A549 (cell line): ENCODE measurements around the gene MAP1LC3A. TPM values are rescaled to one million over a fixed set of nuclear protein-coding genes. Genes with fewer than 3 reads are reported as not detected.

Experiments used
- ATAC-seq, 2 experiments: fragments of 200-7000 bp in 1 of 2; fragments of >200 bp in 1 of 2; cut with Nextera tagmentation in 1 of 2; cut with Tn5 transposase in 1 of 2; 3 replicates each; pipeline versions ENCODE4 v1.8.0 to v1.9.1; 2018 to 2020; ENCODE audit warnings: mild to moderate bottlenecking in 1 of 2, moderate library complexity in 1 of 2
- CTCF ChIA-PET: fragments of 300-600 bp; sonication (Branson Sonifier 250); formaldehyde crosslinking; extraction: SDS; loops from one replicate; lab custom pipeline; 2021; ENCODE audit warnings: antibody characterized with exemption, inconsistent platforms; lab: Yijun Ruan, JAX
- POLR2A ChIA-PET: fragments of 350-600 bp; formaldehyde crosslinking; extraction: SDS; loops from one replicate; lab custom pipeline; 2021; ENCODE audit warnings: antibody characterized with exemption, inconsistent platforms; lab: Yijun Ruan, JAX
- DNase-seq, 2 experiments: peaks; one replicate each; pipeline versions ENCODE4 v3.0.0 to v3.0.0-alpha.2; 2011 to 2016; ENCODE audit warnings: low read depth in 1 of 2, low spot score in 1 of 2
- FAIRE-seq: peaks from 2 replicates; lab custom pipeline; 2011; peaks lifted over from hg19 to GRCh38; lab: Jason Lieb, UNC
- H3K27ac ChIP-seq, 2 experiments: fragments of >200 bp; sonication (Bioruptor Twin); formaldehyde crosslinking; 3 replicates each; pipeline ENCODE4 v1.5.1; 2016 to 2017
- H3K4me1 ChIP-seq: fragments of >200 bp; sonication (Bioruptor Twin); formaldehyde crosslinking; 3 replicates; pipeline ENCODE4 v1.6.1; 2016
- H3K4me2 ChIP-seq: fragments of >200 bp; sonication (Bioruptor Twin); formaldehyde crosslinking; 3 replicates; pipeline ENCODE4 v1.6.1; 2016
- H3K4me3 ChIP-seq: fragments of >200 bp; sonication (Bioruptor Twin); formaldehyde crosslinking; 3 replicates; pipeline ENCODE4 v1.5.1; 2016
- H3K9me3 ChIP-seq: fragments of >200 bp; sonication (Bioruptor Twin); formaldehyde crosslinking; 3 replicates; pipeline ENCODE4 v1.6.1; 2016
- BHLHE40 ChIP-seq: IDR thresholded peaks from 2 replicates; pipeline ENCODE4 v1.6.1; 2012; ENCODE audit warnings: low read depth, low read length, inconsistent platforms
- CBX2 ChIP-seq: fragments of 200-600 bp; sonication (generic); IDR thresholded peaks from 2 replicates; pipeline ENCODE4 v1.6.1; 2016; ENCODE audit warnings: low read depth, mild to moderate bottlenecking, borderline replicate concordance
- CHD2 ChIP-seq: fragments of 150-350 bp; IDR thresholded peaks from 2 replicates; pipeline ENCODE4 v1.6.1; 2014; ENCODE audit warnings: low read length; ENCODE audit not compliant: partially characterized antibody
- CHD4 ChIP-seq: fragments of 200-600 bp; sonication (generic); IDR thresholded peaks from 2 replicates; pipeline ENCODE4 v1.6.1; 2016; ENCODE audit warnings: antibody characterized with exemption, mild to moderate bottlenecking, borderline replicate concordance
- CTCF ChIP-seq: fragments of >200 bp; sonication (Bioruptor Twin); formaldehyde crosslinking; IDR thresholded peaks from 3 replicates; pipeline ENCODE4 v1.5.1; 2016
- EHF ChIP-seq: fragments of 250-450 bp; sonication (Bioruptor Pico); IDR thresholded peaks from 2 replicates; pipeline ENCODE4 v1.5.0; 2020; ENCODE audit warnings: mild to moderate bottlenecking
- HEYL ChIP-seq: fragments of 250-450 bp; sonication (Bioruptor Pico); IDR thresholded peaks from 2 replicates; pipeline ENCODE4 v1.8.0; 2021; ENCODE audit warnings: mild to moderate bottlenecking, moderate library complexity
- HMGXB4 ChIP-seq: fragments of 250-450 bp; sonication (Bioruptor Pico); IDR thresholded peaks from 2 replicates; pipeline ENCODE4 v1.5.0; 2021; ENCODE audit warnings: mild to moderate bottlenecking, moderate library complexity, borderline replicate concordance
- HOXB13 ChIP-seq: fragments of 250-450 bp; sonication (Bioruptor Pico); IDR thresholded peaks from 2 replicates; pipeline ENCODE4 v1.5.0; 2020; ENCODE audit warnings: low read depth, mild to moderate bottlenecking, moderate library complexity
- JUNB ChIP-seq: fragments of >200 bp; sonication (Bioruptor Twin); formaldehyde crosslinking; IDR thresholded peaks from 2 replicates; pipeline ENCODE4 v1.6.1; 2016
- KDM1A ChIP-seq: fragments of 200-600 bp; sonication (generic); IDR thresholded peaks from 2 replicates; pipeline ENCODE4 v1.6.1; 2016; ENCODE audit warnings: low read depth, mild to moderate bottlenecking
- MYC ChIP-seq: IDR thresholded peaks from 2 replicates; pipeline ENCODE4 v1.6.1; 2012; ENCODE audit warnings: mild to moderate bottlenecking, inconsistent platforms, low read length, improper control_type of control experiment, borderline replicate concordance
- NPAS2 ChIP-seq: fragments of 250-450 bp; sonication (Bioruptor Pico); IDR thresholded peaks from 2 replicates; pipeline ENCODE4 v1.8.0; 2022; ENCODE audit warnings: mild to moderate bottlenecking, moderate library complexity, borderline replicate concordance
- NR3C1 ChIP-seq: fragments of >200 bp; sonication (Bioruptor Twin); formaldehyde crosslinking; IDR thresholded peaks from 3 replicates; pipeline ENCODE4 v1.6.1; 2017
- POLR2A ChIP-seq: IDR thresholded peaks from 2 replicates; pipeline ENCODE4 v1.6.1; 2012; ENCODE audit warnings: mild to moderate bottlenecking, low read length
- REST ChIP-seq: fragments of 200-600 bp; sonication (generic); IDR thresholded peaks from 2 replicates; pipeline ENCODE4 v1.6.1; 2016; ENCODE audit warnings: antibody characterized with exemption, mild to moderate bottlenecking, moderate library complexity
- SREBF2 ChIP-seq: fragments of 450-650 bp; IDR thresholded peaks from 2 replicates; pipeline ENCODE4 v1.6.1; 2014; ENCODE audit warnings: mild to moderate bottlenecking, moderate library complexity
- TP53 ChIP-seq: fragments of 250-450 bp; sonication (Bioruptor Pico); IDR thresholded peaks from 2 replicates; pipeline ENCODE4 v1.5.0; 2021; ENCODE audit warnings: mild to moderate bottlenecking, moderate library complexity
- USF2 ChIP-seq: fragments of 450-650 bp; IDR thresholded peaks from 2 replicates; pipeline ENCODE4 v1.6.1; 2014; ENCODE audit warnings: antibody characterized with exemption
- ZC3H11A ChIP-seq: fragments of 450-650 bp; IDR thresholded peaks from 2 replicates; pipeline ENCODE4 v1.6.1; 2014; ENCODE audit warnings: antibody characterized with exemption, mild to moderate bottlenecking
- ZNF302 ChIP-seq: fragments of 250-450 bp; sonication (Bioruptor Pico); IDR thresholded peaks from 2 replicates; pipeline ENCODE4 v1.9.0; 2021; ENCODE audit warnings: inconsistent platforms, mild to moderate bottlenecking, moderate library complexity
- WGBS: methylation state at CpG from one replicate; pipeline ENCODE4 v1.1.6; 2017; ENCODE audit errors: missing lambda C conversion rate; 5-methylcytosine and 5-hydroxymethylcytosine counted together
- polyA plus RNA-seq, 4 experiments: library from polyadenylated mRNA; depleted of rRNA in 3 of 4; stranded (reverse); fragments of >200 nt; fragmentation: RNase III in 1 of 4; extraction: RNeasy Plus Mini Kit Qiagen cat#74134 plus additional on column Dnase treatment in 1 of 4; gene quantifications; 2 replicates in 3 of 4; 3 replicates in 1 of 4; pipeline ENCODE4 v1.2.3, GENCODE V29; 2011 to 2017
- TF ChIP-seq, protein P1 (sequence below): fragments of 250-450 bp; sonication (Bioruptor Pico); IDR thresholded peaks from 2 replicates; pipeline ENCODE4 v1.5.0; 2020; ENCODE audit warnings: low read depth, mild to moderate bottlenecking, moderate library complexity

MAP1LC3A gene
- polyA plus RNA-seq, 2 of the 4 experiments (the other 2 are of a cell fraction): 4.3 to 15.7 TPM

- POLR2A ChIA-PET: no interaction called here
- Histone ChIP-seq H3K9me3 (no peaks in the 10 kb centered on the region), H3K4me2 (no peak overlapping the region), H3K4me3 (no peak overlapping the region), H3K4me1 (peaks cover 3% of the 10 kb centered on the region; the same call in 2 of the 3 replicates), H3K27ac (no peak overlapping the region)
- no peak for DNase-seq
- WGBS: 96% methylated on average over 5 of the region's 5 CpGs
- TF ChIP-seq USF2 (no peak), ZNF302 (CRISPR knock-in tag) (no peak), JUNB (no peak), HEYL (CRISPR knock-in tag) (no peak), EHF (no peak), NR3C1 (no peak), CBX2 (no peak), HMGXB4 (no peak), MYC (no peak), KDM1A (no peak), NPAS2 (CRISPR knock-in tag) (no peak), BHLHE40 (no peak), CHD4 (no peak), CTCF (no peak), POLR2A (no peak), CHD2 (no peak), TP53 (CRISPR knock-in tag) (no peak)
- TF ChIP-seq, protein P1, sequence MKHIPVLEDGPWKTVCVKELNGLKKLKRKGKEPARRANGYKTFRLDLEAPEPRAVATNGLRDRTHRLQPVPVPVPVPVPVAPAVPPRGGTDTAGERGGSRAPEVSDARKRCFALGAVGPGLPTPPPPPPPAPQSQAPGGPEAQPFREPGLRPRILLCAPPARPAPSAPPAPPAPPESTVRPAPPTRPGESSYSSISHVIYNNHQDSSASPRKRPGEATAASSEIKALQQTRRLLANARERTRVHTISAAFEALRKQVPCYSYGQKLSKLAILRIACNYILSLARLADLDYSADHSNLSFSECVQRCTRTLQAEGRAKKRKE: no peak
- no peak for FAIRE-seq
- CTCF ChIA-PET: interaction anchor here (0.5 to 3.6 kb wide), 7 partner anchors 9 to 262 kb away, joined by 3 to 18 read pairs (median 4); no protein-coding TSS in a partner anchor
- ATAC-seq: no peak
Measured at GRCh38 chr20:34574426-34574825, 15.9 kb downstream of the MAP1LC3A start.

DNA sequence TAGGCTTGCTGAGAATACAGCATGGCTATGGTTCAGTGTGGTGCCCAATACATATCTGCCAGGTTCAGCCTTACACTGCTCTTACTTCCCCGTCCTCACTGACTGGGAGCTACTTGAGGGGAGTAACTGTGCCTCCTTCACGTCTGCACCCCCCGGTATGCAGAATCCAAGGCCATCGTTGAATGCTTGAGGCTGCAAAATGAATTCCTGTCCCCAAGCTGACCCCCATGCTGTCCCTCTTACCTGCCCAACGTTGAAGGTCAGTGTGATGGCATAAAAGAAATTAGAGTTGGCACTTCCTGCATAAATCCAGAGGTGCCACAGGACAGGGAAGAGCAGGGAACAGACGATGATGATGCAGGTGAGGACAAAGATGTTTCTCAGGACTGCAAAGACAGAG lies 16.3 kb downstream of the MAP1LC3A start:
- no peaks in the 10 kb centered on the region for H3K9me3 ChIP-seq
- no peak overlapping the region for H3K4me3 ChIP-seq
- CTCF ChIA-PET: interaction anchor here (1.0 to 3.6 kb wide), 5 partner anchors 134 to 262 kb away, joined by 3 to 18 read pairs (median 4); no protein-coding TSS in a partner anchor
- POLR2A ChIA-PET: no interaction called here
- TF ChIP-seq HOXB13 (CRISPR knock-in tag) (no peak), SREBF2 (no peak), REST (no peak), ZC3H11A (no peak)
- no peak for DNase-seq
- peaks cover 4% of the 10 kb centered on the region; the same call in 2 of the 3 replicates for H3K4me1 ChIP-seq
- H3K27ac ChIP-seq: no peak overlapping the region
- 77% methylated on average over 6 of the region's 6 CpGs for WGBS
- ATAC-seq: no peak
- H3K4me2 ChIP-seq: no peak overlapping the region
- no peak for FAIRE-seq
